Caco-2 (cell line): ENCODE measurements around the gene AHRR. TPM values are rescaled to one million over a fixed set of nuclear protein-coding genes. Genes with fewer than 3 reads are reported as not detected.
A peak's percentile ranks its signal among the peaks of the same experiment; 100 is the strongest.

Experiments used
- BruUV-seq: library from RNA; stranded (reverse); fragments of 400-500 nt; replicated peaks from 2 replicates; lab custom pipeline; 2021; lab: Mats Ljungman, UMichigan
- CTCF ChIA-PET: fragments of 300-600 bp; sonication (Branson Sonifier 250); formaldehyde crosslinking; loops from one replicate; lab custom pipeline; 2022; ENCODE audit warnings: antibody characterized with exemption; lab: Charles Lee
- POLR2A ChIA-PET: fragments of 300-600 bp; sonication (Branson Sonifier 250); formaldehyde crosslinking; loops from one replicate; lab custom pipeline; 2022; ENCODE audit warnings: antibody characterized with exemption; lab: Charles Lee
- DNase-seq, 2 experiments: peaks; one replicate each; pipeline versions ENCODE4 v3.0.0 to v3.0.0-alpha.2; 2020 to 2022
- H3K27me3 ChIP-seq: replicated peaks from 2 replicates; pipeline ENCODE4 v1.6.0; 2011; ENCODE audit warnings: low read length; ENCODE audit not compliant: control insufficient read depth, insufficient read depth
- H3K36me3 ChIP-seq: 2 replicates; pipeline ENCODE4 v1.5.1; 2011; ENCODE audit warnings: low read length; ENCODE audit not compliant: control insufficient read depth, insufficient read depth
- H3K4me1 ChIP-seq: fragments of 250-450 bp; sonication (Bioruptor Pico); 2 replicates; pipeline ENCODE4 v1.5.1; 2020; ENCODE audit warnings: mild to moderate bottlenecking
- H3K4me3 ChIP-seq: 2 replicates; pipeline ENCODE4 v1.5.1; 2011; ENCODE audit warnings: low read depth, mild to moderate bottlenecking, control low read depth, low read length
- H3K9me3 ChIP-seq: fragments of 250-450 bp; sonication (Bioruptor Pico); 2 replicates; pipeline ENCODE4 v1.5.1; 2020; ENCODE audit warnings: mild to moderate bottlenecking, moderate library complexity
- H3K27ac Mint-ChIP-seq: one replicate; pipeline ENCODE4 v1.8.0; 2022; ENCODE audit warnings: mixed read lengths; ENCODE audit not compliant: unreplicated experiment
- H3K27me3 Mint-ChIP-seq: one replicate; pipeline ENCODE4 v1.8.0; 2022; ENCODE audit warnings: mixed read lengths; ENCODE audit not compliant: insufficient read depth, unreplicated experiment
- H3K36me3 Mint-ChIP-seq: one replicate; pipeline ENCODE4 v1.8.0; 2022; ENCODE audit warnings: mild to moderate bottlenecking, mixed read lengths; ENCODE audit not compliant: insufficient read depth, unreplicated experiment
- H3K4me1 Mint-ChIP-seq: one replicate; pipeline ENCODE4 v1.8.0; 2022; ENCODE audit warnings: low read depth, mixed read lengths; ENCODE audit not compliant: unreplicated experiment
- H3K4me3 Mint-ChIP-seq: one replicate; pipeline ENCODE4 v1.8.0; 2022; ENCODE audit warnings: mild to moderate bottlenecking, moderate library complexity, mixed read lengths; ENCODE audit not compliant: unreplicated experiment
- H3K9me3 Mint-ChIP-seq: one replicate; pipeline ENCODE4 v1.8.0; 2022; ENCODE audit warnings: mixed read lengths; ENCODE audit not compliant: unreplicated experiment
- CTCF ChIP-seq, 2 experiments: fragments of 200-600 bp in 1 of 2; IDR thresholded peaks; 1 replicate in 1 of 2; 2 replicates in 1 of 2; pipeline versions ENCODE4 v1.5.1 to v1.8.0; 2011 to 2022; ENCODE audit warnings: antibody characterized with exemption in 1 of 2, control low read depth in 1 of 2, inconsistent platforms in 1 of 2, low read depth in 1 of 2, low read length in 1 of 2, mild to moderate bottlenecking in 1 of 2, moderate library complexity in 1 of 2; ENCODE audit not compliant: insufficient read depth in 1 of 2, severe bottlenecking in 1 of 2, unreplicated experiment in 1 of 2
- intact Hi-C: fragments of 100-400 bp; cut with micrococcal nuclease; formaldehyde crosslinking; loops from one replicate; pipeline ENCODE4 v1.10.0; 2022; ENCODE audit not compliant: unreplicated experiment
- total RNA-seq: library from RNA; stranded (reverse); gene quantifications from 2 replicates; pipeline ENCODE4 v1.2.3, GENCODE V29; 2022

Gene AHRR
- total RNA-seq, 1 experiment from 2014 or later: 1.1 TPM

GRCh38 chr5:377326-377981 lies 55.9 kb downstream of the AHRR start:
- H3K4me3 Mint-ChIP-seq: no peak overlapping the region
- no peaks in the 10 kb centered on the region for H3K27me3 ChIP-seq
- BruUV-seq: no TSS peak
- peaks cover 10% of the 10 kb centered on the region; the same call in 1 of the 2 replicates for H3K4me1 ChIP-seq
- intact Hi-C loops: no loop called here
- no peaks in the 10 kb centered on the region for H3K4me1 Mint-ChIP-seq
- TF ChIP-seq CTCF (IDR thresholded peaks at IDR 0.05; ENCODE audit: insufficient read depth in 1 of 2, low read depth in 1 of 2, low read length in 1 of 2, severe bottlenecking in 1 of 2, unreplicated experiment in 1 of 2): no peak
- CTCF ChIA-PET: no interaction called here
- POLR2A ChIA-PET: no interaction called here
- H3K9me3 ChIP-seq: peaks cover 12% of the 10 kb centered on the region
- peak in 1 of 2 experiments; percentile 23 for DNase-seq
- H3K36me3 ChIP-seq: no peaks in the 10 kb centered on the region
- no peaks in the 10 kb centered on the region for H3K9me3 Mint-ChIP-seq
- H3K4me3 ChIP-seq: no peak overlapping the region
- no peaks in the 10 kb centered on the region for H3K36me3 Mint-ChIP-seq
- peaks cover 4% of the 10 kb centered on the region for H3K27me3 Mint-ChIP-seq
- no peak overlapping the region for H3K27ac Mint-ChIP-seq

DNA sequence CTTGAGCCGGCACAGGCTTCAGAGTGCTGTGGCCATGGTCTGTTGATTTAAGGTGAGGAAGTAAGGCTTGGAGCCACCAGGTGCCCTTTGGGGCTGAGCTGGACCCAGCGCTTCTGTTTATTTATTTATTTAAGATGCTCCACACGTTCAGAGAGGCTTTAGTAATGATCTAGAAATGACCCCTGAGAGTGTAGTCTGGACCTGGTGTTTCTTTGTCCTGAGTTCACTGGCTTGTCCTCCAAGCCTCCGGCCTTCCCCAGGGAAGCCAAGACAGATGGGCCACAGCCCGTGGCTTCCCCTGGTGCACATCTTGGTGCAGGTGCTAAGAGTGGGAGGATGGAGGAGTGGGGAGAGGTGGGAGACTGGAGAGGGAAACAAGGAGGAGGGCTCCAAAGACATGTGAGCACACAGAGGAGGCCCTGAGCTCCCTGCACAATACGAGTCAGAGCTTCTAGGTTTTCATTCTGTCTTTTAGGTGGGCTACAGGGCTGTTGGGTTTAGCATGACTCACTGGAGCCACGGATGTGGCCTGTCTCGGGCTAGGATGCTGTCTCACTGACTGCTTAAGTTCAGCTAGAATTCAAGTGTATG lies 56.9 kb downstream of the AHRR start:
- peaks cover 12% of the 10 kb centered on the region for H3K9me3 ChIP-seq
- no TSS peak for BruUV-seq
- Mint-ChIP-seq H3K4me3 (no peak overlapping the region), H3K4me1 (no peaks in the 10 kb centered on the region), H3K36me3 (no peaks in the 10 kb centered on the region), H3K9me3 (no peaks in the 10 kb centered on the region), H3K27ac (no peak overlapping the region), H3K27me3 (peaks cover 6% of the 10 kb centered on the region)
- no peak overlapping the region for H3K4me3 ChIP-seq
- no peaks in the 10 kb centered on the region for H3K36me3 ChIP-seq
- peaks cover 5% of the 10 kb centered on the region; the same call in 1 of the 2 replicates for H3K4me1 ChIP-seq
- CTCF ChIA-PET: no interaction called here
- intact Hi-C loops: no loop called here
- no peaks in the 10 kb centered on the region for H3K27me3 ChIP-seq
- peak in 1 of 2 experiments; percentile 5 for DNase-seq
- TF ChIP-seq CTCF (IDR thresholded peaks at IDR 0.05; ENCODE audit: insufficient read depth in 1 of 2, low read depth in 1 of 2, low read length in 1 of 2, severe bottlenecking in 1 of 2, unreplicated experiment in 1 of 2): no peak
- POLR2A ChIA-PET: no interaction called here

DNA sequence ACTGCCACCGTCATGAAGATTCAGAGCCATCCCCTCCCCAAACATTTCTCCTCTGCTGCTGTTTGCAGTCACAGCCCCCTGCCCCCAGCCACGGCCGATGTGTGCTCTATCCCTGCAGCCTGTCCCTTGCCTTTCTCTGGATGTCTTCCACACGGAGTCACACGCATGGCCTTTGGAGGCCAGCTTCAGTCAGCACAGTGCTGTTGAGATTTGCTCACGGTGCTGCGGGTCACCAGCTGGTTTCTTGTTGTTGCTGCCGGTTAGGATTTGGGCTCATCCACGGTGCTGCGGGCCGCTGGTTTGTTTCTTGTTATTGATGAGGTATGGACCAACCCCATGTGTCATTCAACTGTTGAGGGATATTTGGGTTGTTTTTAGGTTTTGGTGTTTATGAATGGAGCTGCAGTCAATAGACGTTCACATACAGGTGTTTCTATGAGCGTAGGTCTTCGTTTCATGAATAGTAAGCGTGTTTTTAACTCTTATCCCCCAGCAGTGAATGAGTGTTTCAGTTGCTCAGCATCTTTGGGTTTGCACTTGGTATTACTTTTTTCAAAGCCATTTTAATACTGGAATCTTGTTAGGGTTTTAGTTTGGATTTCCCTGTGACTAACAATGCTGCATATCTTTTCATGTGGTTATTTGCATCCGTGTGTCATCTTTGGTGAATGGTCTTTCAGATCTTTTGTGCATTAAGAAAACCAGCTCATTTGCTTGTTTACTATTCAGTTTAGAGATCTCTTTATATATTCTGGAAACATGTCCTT lies 57.6 kb downstream of the AHRR start:
- Histone ChIP-seq H3K4me1 (peaks cover 2% of the 10 kb centered on the region; the same call in 1 of the 2 replicates), H3K27me3 (no peaks in the 10 kb centered on the region), H3K36me3 (no peaks in the 10 kb centered on the region), H3K4me3 (no peak overlapping the region), H3K9me3 (peaks cover 12% of the 10 kb centered on the region)
- Mint-ChIP-seq H3K4me3 (no peak overlapping the region), H3K4me1 (no peaks in the 10 kb centered on the region), H3K27ac (no peak overlapping the region), H3K27me3 (peaks cover 6% of the 10 kb centered on the region), H3K36me3 (no peaks in the 10 kb centered on the region), H3K9me3 (no peaks in the 10 kb centered on the region)
- POLR2A ChIA-PET: no interaction called here
- no peak for TF ChIP-seq CTCF (IDR thresholded peaks at IDR 0.05; ENCODE audit: insufficient read depth in 1 of 2, low read depth in 1 of 2, low read length in 1 of 2, severe bottlenecking in 1 of 2, unreplicated experiment in 1 of 2)
- intact Hi-C loops: no loop called here
- DNase-seq: peak in 1 of 2 experiments; percentile 15
- CTCF ChIA-PET: no interaction called here
- no TSS peak for BruUV-seq
